CD8-positive, alpha-beta memory T cell (primary cell): Measurements from ENCODE around the gene PRLHR. TPM values are rescaled to one million over a fixed set of nuclear protein-coding genes. Genes with fewer than 3 reads are reported as not detected.
A peak's percentile ranks its signal among the peaks of the same experiment; 100 is the strongest.

Experiments
- CTCF ChIA-PET: fragments of 350-600 bp; sonication (Branson Sonifier 250); formaldehyde crosslinking; loops from one replicate; lab custom pipeline; 2021; ENCODE audit warnings: antibody characterized with exemption; lab: Charles Lee
- POLR2A ChIA-PET: fragments of 350-600 bp; sonication (Branson Sonifier 250); formaldehyde crosslinking; loops from one replicate; lab custom pipeline; 2021; ENCODE audit warnings: antibody characterized with exemption; lab: Charles Lee
- DNase-seq, 5 donors: peaks; one replicate each; pipeline versions ENCODE4 v3.0.0 to v3.0.0-alpha.2; 2020 to 2022; ENCODE audit warnings: mixed read lengths in 1 of 5
- H3K27ac ChIP-seq: one replicate; pipeline ENCODE4 v1.7.0; 2013; ENCODE audit warnings: low read depth, mild to moderate bottlenecking, low read length, moderate library complexity
- H3K27me3 ChIP-seq: 2 replicates; pipeline ENCODE4 v1.7.0; 2013; ENCODE audit warnings: low read length, mild to moderate bottlenecking; ENCODE audit not compliant: insufficient read depth, poor library complexity, severe bottlenecking
- H3K36me3 ChIP-seq: 2 replicates; pipeline ENCODE4 v1.7.0; 2013; ENCODE audit warnings: mild to moderate bottlenecking, low read length, moderate library complexity; ENCODE audit not compliant: insufficient read depth
- H3K4me1 ChIP-seq: 2 replicates; pipeline ENCODE4 v1.7.0; 2013; ENCODE audit warnings: mild to moderate bottlenecking, low read length, moderate library complexity; ENCODE audit not compliant: insufficient read depth
- H3K4me3 ChIP-seq: 2 replicates; pipeline ENCODE4 v1.7.0; 2013; ENCODE audit warnings: mild to moderate bottlenecking, low read length
- H3K9me3 ChIP-seq: 2 replicates; pipeline ENCODE4 v1.7.0; 2013; ENCODE audit warnings: mild to moderate bottlenecking, low read length
- H3K27ac Mint-ChIP-seq, 8 donors: one replicate each; pipeline ENCODE4 v1.8.0; 2020 to 2021; ENCODE audit warnings: mixed read lengths in 8 of 8, mild to moderate bottlenecking in 6 of 8, inconsistent platforms in 3 of 8, moderate library complexity in 3 of 8
- H3K27me3 Mint-ChIP-seq, 2 donors: one replicate each; pipeline ENCODE4 v1.8.0; 2020 to 2021; ENCODE audit warnings: mixed read lengths in 2 of 2, mild to moderate bottlenecking in 1 of 2, moderate library complexity in 1 of 2
- H3K36me3 Mint-ChIP-seq, 3 donors: one replicate each; pipeline ENCODE4 v1.8.0; 2020 to 2021; ENCODE audit warnings: mixed read lengths in 3 of 3, inconsistent platforms in 1 of 3, mild to moderate bottlenecking in 1 of 3
- H3K4me1 Mint-ChIP-seq, 3 donors: one replicate each; pipeline ENCODE4 v1.8.0; 2020 to 2021; ENCODE audit warnings: mixed read lengths in 3 of 3, inconsistent platforms in 1 of 3, mild to moderate bottlenecking in 1 of 3
- H3K4me3 Mint-ChIP-seq, 7 donors: one replicate each; pipeline ENCODE4 v1.8.0; 2020 to 2021; ENCODE audit warnings: mixed read lengths in 7 of 7, mild to moderate bottlenecking in 6 of 7, moderate library complexity in 4 of 7, inconsistent platforms in 2 of 7
- H3K9me3 Mint-ChIP-seq, 5 donors: one replicate each; pipeline ENCODE4 v1.8.0; 2020 to 2022; ENCODE audit warnings: mixed read lengths in 5 of 5, mild to moderate bottlenecking in 3 of 5, moderate library complexity in 2 of 5, inconsistent platforms in 1 of 5
- polyA plus RNA-seq: library from polyadenylated mRNA; unstranded; fragments of 300-500 nt; fragmentation: Illumina TruSeq; gene quantifications from one replicate; pipeline ENCODE4 v1.2.3, GENCODE V29; 2021
- total RNA-seq, 2 experiments: library from RNA; stranded (reverse); gene quantifications; one replicate each; pipeline ENCODE4 v1.2.3, GENCODE V29; 2021

The PRLHR gene
- total and polyA plus RNA-seq, 3 experiments from 2014 or later: not detected

DNA sequence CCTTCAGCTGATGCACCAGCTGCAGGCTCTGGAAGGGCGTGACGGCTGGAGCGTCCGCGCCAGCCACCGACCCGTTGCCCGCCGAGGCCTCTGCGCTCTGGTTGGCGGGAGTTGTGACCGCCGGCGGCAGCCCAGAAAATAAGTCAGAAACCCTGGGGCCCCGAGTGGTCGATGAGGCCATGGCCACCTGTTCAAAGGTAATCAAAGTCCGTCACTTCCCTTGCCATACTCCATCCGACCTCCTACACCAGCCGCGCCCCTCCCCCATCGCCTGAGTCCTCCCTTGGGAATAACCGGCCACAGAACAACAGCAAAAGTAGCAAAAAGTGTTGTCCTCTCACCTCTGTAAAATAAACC is 406 bp downstream of the PRLHR start:
- H3K4me1 ChIP-seq: no peaks in the 10 kb centered on the region
- H3K36me3 ChIP-seq: no peaks in the 10 kb centered on the region
- Mint-ChIP-seq H3K4me3 (no peak overlapping the region), H3K4me1 (peaks cover 15 to 16% (median 15%) of the 10 kb centered on the region in 3 donors), H3K27ac (peak overlapping the region in 1 of 8 donors; percentile 61), H3K9me3 (peaks cover 0 to 6% (median 0%) of the 10 kb centered on the region in 5 donors), H3K27me3 (peaks cover 58 to 76% of the 10 kb centered on the region in 2 donors), H3K36me3 (no peaks in the 10 kb centered on the region)
- no peak overlapping the region for H3K4me3 ChIP-seq
- ChIA-PET CTCF (interaction anchor here (1.1 kb wide), 1 partner anchor 126 kb away, joined by 3 read pairs; no protein-coding TSS in a partner anchor), POLR2A (no interaction called here)
- no peak for DNase-seq
- no peak overlapping the region for H3K27ac ChIP-seq
- peaks cover 16% of the 10 kb centered on the region for H3K27me3 ChIP-seq
- no peaks in the 10 kb centered on the region for H3K9me3 ChIP-seq

DNA sequence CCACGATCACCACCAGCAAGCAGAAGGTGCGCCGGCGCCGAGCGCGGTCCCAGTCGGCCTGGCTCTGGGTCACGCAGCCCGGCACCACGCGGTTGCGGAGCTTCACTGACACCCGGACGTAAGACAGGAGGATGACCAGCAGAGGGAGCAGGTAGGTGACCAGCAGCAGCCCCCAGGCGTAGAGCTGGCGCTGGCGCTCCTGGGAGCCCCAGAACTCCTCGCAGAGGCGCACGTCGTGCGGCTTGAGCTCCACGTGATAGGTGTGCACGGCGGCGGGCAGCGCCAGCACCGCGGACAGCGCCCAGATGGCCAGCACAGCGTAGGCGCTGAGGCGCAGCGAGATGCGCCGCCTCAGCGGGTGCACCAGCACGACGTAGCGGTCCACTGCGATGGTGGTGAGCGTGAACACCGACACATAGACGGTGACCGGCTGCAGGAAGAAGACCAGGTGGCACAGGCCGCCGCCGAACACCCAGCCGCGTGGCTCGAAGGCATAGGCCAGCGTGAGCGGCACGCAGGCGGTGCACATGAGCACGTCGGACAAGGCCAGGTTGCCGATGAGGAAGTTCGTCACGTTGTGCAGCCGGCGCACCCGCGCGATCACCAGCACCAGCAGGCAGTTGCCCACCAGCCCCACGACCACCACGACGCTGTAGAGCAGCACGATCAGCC is 920 bp downstream of the PRLHR start:
- H3K27me3 Mint-ChIP-seq: peaks cover 58 to 74% of the 10 kb centered on the region in 2 donors
- H3K9me3 Mint-ChIP-seq: peaks cover 0 to 6% (median 0%) of the 10 kb centered on the region in 5 donors
- H3K4me1 ChIP-seq: no peaks in the 10 kb centered on the region
- DNase-seq: peak in 2 of 5 donors; percentile 6 to 45
- H3K36me3 Mint-ChIP-seq: no peaks in the 10 kb centered on the region
- no peak overlapping the region for H3K4me3 Mint-ChIP-seq
- H3K27me3 ChIP-seq: peaks cover 16% of the 10 kb centered on the region
- ChIA-PET CTCF (interaction anchor here (0.8 to 1.1 kb wide), 2 partner anchors 16 to 127 kb away, joined by 3 read pairs; no protein-coding TSS in a partner anchor), POLR2A (no interaction called here)
- H3K27ac Mint-ChIP-seq: no peak overlapping the region
- H3K36me3 ChIP-seq: no peaks in the 10 kb centered on the region
- H3K9me3 ChIP-seq: no peaks in the 10 kb centered on the region
- no peak overlapping the region for H3K4me3 ChIP-seq
- H3K4me1 Mint-ChIP-seq: peaks cover 15 to 16% (median 15%) of the 10 kb centered on the region in 3 donors
- H3K27ac ChIP-seq: no peak overlapping the region

DNA sequence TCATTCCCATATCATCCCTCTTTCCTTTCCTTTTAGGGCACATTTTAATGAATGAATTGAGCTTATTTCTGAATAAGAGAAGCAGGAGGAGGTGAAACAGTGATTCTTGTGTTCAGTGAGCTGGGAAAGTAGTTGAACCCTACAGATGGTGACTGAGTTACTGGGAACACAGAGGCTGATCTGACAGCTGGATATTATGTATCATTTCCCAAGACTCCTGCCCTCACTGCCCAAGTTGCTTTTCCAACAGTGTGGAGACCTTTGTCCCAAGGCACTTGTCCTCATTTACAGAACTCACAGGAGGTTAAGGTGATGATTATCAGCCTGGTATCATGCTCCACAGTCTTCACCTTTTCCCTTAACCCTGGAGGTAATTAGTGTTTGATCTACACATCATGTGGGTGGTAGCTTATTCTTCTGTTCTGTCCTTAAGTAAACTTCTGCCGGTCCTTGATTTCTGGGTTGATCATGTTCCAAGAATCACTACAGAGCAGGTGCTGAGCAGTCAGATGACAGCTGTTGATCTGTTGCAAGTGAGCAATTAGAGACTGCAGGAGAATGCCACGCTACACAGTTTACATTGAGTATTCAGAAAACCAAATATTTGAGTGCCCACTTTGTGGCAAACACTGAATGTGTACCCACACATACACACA is 2.6 kb downstream of the PRLHR start:
- Mint-ChIP-seq H3K27ac (no peak overlapping the region), H3K4me3 (no peak overlapping the region), H3K4me1 (peaks cover 15 to 16% (median 15%) of the 10 kb centered on the region in 3 donors), H3K36me3 (no peaks in the 10 kb centered on the region), H3K9me3 (peaks cover 0 to 6% (median 0%) of the 10 kb centered on the region in 5 donors), H3K27me3 (peaks cover 57 to 68% of the 10 kb centered on the region in 2 donors)
- Histone ChIP-seq H3K27ac (no peak overlapping the region), H3K27me3 (peaks cover 16% of the 10 kb centered on the region), H3K9me3 (no peaks in the 10 kb centered on the region), H3K4me3 (no peak overlapping the region), H3K36me3 (no peaks in the 10 kb centered on the region), H3K4me1 (no peaks in the 10 kb centered on the region)
- DNase-seq: no peak
- ChIA-PET POLR2A (no interaction called here), CTCF (interaction anchor here (0.8 to 1.4 kb wide), 2 partner anchors 23 to 127 kb away, joined by 3 read pairs; no protein-coding TSS in a partner anchor)

DNA sequence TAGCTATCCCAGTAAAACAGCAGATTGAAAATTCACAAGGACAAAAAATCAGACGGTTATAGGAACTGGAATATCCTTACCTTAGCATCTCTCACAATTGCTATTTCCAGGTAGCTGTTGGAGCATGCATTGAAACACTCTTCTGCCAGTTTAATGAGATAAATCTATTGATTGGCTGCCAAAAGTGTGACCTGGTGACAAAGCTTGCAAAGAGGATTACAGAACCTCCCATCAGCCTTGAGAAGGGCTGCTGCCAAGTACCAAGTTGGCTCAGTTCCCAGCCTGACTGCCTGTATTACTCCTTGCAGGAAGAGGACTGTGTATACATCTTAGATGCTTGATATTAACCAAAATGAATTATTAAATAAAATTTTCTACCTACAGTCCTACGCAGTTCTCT is 5.1 kb downstream of the PRLHR start:
- CTCF ChIA-PET: no interaction called here
- POLR2A ChIA-PET: no interaction called here
- Histone ChIP-seq H3K36me3 (no peaks in the 10 kb centered on the region), H3K27me3 (peaks cover 10% of the 10 kb centered on the region), H3K9me3 (no peaks in the 10 kb centered on the region), H3K4me3 (no peak overlapping the region), H3K4me1 (no peaks in the 10 kb centered on the region), H3K27ac (no peak overlapping the region)
- Mint-ChIP-seq H3K9me3 (peaks cover 0 to 4% (median 0%) of the 10 kb centered on the region in 5 donors), H3K27me3 (peaks cover 41 to 49% of the 10 kb centered on the region in 2 donors), H3K27ac (no peak overlapping the region), H3K36me3 (no peaks in the 10 kb centered on the region), H3K4me1 (peaks cover 2 to 4% (median 3%) of the 10 kb centered on the region in 3 donors), H3K4me3 (no peak overlapping the region)
- no peak for DNase-seq

DNA sequence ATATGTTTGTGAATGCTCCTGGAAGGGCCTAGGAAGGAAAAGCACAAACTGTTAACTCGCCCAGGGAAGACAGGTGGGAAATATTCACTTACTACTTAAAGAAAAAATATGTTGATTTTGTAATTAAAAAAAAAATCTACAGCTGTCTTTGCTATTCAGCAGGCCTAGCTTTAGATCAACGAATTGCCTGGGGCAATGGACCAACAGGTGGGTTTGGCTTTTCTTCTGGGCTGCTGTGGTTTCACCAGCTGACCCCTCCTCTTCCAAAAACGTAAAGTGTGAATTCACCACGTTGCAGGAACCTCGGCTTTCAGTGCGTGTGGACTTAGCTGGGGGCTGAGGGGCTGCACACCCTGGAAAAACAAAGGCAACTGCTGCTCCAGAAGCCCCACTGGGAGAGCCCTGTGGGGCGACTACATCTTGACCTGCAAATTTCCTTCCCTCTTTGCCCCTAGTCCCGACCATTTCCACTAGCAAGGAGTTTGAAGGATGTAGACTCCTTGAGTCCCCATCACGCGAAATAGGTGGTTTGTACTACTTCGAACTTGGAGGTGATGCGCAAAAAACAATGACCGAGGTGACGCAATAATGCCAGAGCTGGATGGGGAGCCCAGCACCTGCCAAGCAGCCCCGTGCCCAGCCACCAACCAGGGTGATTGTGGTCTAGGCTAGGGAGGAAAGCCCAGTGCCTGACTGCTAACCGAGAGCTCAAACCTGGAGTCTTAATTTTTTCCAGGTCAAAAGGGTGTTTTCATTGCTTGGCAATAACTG is 7.4 kb downstream of the PRLHR start:
- Histone ChIP-seq H3K4me1 (no peaks in the 10 kb centered on the region), H3K9me3 (no peaks in the 10 kb centered on the region), H3K4me3 (no peak overlapping the region), H3K27ac (no peak overlapping the region), H3K36me3 (no peaks in the 10 kb centered on the region), H3K27me3 (no peaks in the 10 kb centered on the region)
- ChIA-PET CTCF (no interaction called here), POLR2A (no interaction called here)
- peaks cover 27 to 36% of the 10 kb centered on the region in 2 donors for H3K27me3 Mint-ChIP-seq
- H3K4me1 Mint-ChIP-seq: no peaks in the 10 kb centered on the region
- H3K36me3 Mint-ChIP-seq: no peaks in the 10 kb centered on the region
- no peak overlapping the region for H3K4me3 Mint-ChIP-seq
- H3K9me3 Mint-ChIP-seq: no peaks in the 10 kb centered on the region
- DNase-seq: no peak
- no peak overlapping the region for H3K27ac Mint-ChIP-seq

DNA sequence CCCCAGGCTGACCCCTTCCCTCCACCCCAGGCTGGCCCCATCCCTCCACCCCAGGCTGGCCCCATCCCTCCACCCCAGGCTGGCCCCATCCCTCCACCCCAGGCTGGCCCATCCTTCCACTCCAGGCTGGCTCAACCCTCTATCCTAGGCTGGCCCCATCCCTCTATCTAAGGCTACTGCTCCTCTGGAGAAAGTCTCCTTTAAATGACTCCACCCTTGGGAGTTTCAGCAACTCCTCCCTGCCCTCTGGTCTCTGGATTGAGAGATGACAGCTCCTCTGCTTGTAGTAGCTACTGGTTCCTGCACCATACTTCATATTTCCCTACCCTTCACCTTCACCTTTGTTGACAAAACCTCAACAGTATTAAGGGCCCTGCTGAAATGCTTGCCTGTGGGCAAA is 8.5 kb downstream of the PRLHR start:
- Histone ChIP-seq H3K9me3 (no peaks in the 10 kb centered on the region), H3K27ac (no peak overlapping the region), H3K4me3 (no peak overlapping the region), H3K27me3 (no peaks in the 10 kb centered on the region), H3K4me1 (no peaks in the 10 kb centered on the region), H3K36me3 (no peaks in the 10 kb centered on the region)
- peaks cover 15 to 24% of the 10 kb centered on the region in 2 donors for H3K27me3 Mint-ChIP-seq
- no peak for DNase-seq
- H3K4me3 Mint-ChIP-seq: no peak overlapping the region
- H3K4me1 Mint-ChIP-seq: no peaks in the 10 kb centered on the region
- ChIA-PET POLR2A (no interaction called here), CTCF (no interaction called here)
- no peak overlapping the region for H3K27ac Mint-ChIP-seq
- no peaks in the 10 kb centered on the region for H3K9me3 Mint-ChIP-seq
- H3K36me3 Mint-ChIP-seq: no peaks in the 10 kb centered on the region

DNA sequence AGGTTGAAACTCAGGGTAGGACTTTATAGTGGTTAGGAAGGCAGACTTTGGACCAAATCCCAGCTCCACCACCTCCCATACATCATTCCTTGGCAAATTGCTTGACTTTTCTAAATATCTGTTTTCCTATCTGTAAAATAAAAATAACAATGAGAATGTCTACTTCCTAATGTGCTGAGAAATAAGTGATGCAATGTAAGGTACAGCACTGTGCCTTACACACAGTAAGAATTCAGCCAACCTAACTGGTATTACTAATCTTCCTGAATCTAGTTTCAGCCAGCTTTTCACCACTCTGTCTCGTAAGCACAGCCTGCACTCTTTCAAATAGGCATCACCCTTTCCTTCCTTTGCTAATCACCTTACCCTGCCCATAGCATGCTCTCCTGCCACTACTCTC is 9.7 kb downstream of the PRLHR start:
- H3K4me1 Mint-ChIP-seq: no peaks in the 10 kb centered on the region
- no peaks in the 10 kb centered on the region for H3K9me3 Mint-ChIP-seq
- no peaks in the 10 kb centered on the region for H3K36me3 ChIP-seq
- no peak overlapping the region for H3K4me3 Mint-ChIP-seq
- no peak overlapping the region for H3K27ac ChIP-seq
- peaks cover 9 to 18% of the 10 kb centered on the region in 2 donors for H3K27me3 Mint-ChIP-seq
- no peak overlapping the region for H3K4me3 ChIP-seq
- no peak for DNase-seq
- H3K4me1 ChIP-seq: no peaks in the 10 kb centered on the region
- no peak overlapping the region for H3K27ac Mint-ChIP-seq
- H3K27me3 ChIP-seq: no peaks in the 10 kb centered on the region
- CTCF ChIA-PET: no interaction called here
- POLR2A ChIA-PET: no interaction called here
- H3K9me3 ChIP-seq: no peaks in the 10 kb centered on the region
- no peaks in the 10 kb centered on the region for H3K36me3 Mint-ChIP-seq

DNA sequence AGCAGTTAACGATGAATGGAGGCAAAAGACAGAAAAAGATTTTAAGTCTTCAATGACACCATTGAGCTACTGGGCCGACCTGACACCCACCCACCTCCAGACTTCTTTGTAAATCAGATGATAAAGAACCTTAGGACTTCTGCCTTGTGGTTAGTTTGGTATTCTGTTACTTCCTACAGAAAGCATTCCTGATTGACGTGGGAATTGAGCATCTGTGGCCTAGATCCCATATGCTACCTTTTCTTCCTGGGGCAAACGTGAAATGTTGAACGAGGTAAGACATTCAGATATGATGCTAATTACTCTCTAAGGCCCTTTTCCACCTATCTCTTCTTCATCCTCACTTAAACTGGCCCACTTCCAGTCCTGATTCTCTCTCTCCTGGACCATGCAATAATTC is 10.2 kb downstream of the PRLHR start:
- peaks cover 9 to 20% of the 10 kb centered on the region in 2 donors for H3K27me3 Mint-ChIP-seq
- no peaks in the 10 kb centered on the region for H3K9me3 Mint-ChIP-seq
- no peaks in the 10 kb centered on the region for H3K4me1 Mint-ChIP-seq
- Histone ChIP-seq H3K4me1 (no peaks in the 10 kb centered on the region), H3K36me3 (no peaks in the 10 kb centered on the region), H3K27me3 (no peaks in the 10 kb centered on the region), H3K4me3 (no peak overlapping the region), H3K9me3 (no peaks in the 10 kb centered on the region), H3K27ac (no peak overlapping the region)
- DNase-seq: no peak
- no peak overlapping the region for H3K4me3 Mint-ChIP-seq
- no peak overlapping the region for H3K27ac Mint-ChIP-seq
- ChIA-PET POLR2A (no interaction called here), CTCF (no interaction called here)
- H3K36me3 Mint-ChIP-seq: no peaks in the 10 kb centered on the region
